ELF-1 (cell line): ENCODE data around the gene UBAP1.
"Not testable (repeated sequence)": the region's sequence is repeated elsewhere in the genome, so short reads cannot be mapped to it uniquely, and the experiment has no call there.

Source experiments
- DNase-seq: peaks from one replicate; pipeline ENCODE4 v3.0.0-alpha.2; 2016; ENCODE audit warnings: low read depth, low spot score

The UBAP1 gene

DNA sequence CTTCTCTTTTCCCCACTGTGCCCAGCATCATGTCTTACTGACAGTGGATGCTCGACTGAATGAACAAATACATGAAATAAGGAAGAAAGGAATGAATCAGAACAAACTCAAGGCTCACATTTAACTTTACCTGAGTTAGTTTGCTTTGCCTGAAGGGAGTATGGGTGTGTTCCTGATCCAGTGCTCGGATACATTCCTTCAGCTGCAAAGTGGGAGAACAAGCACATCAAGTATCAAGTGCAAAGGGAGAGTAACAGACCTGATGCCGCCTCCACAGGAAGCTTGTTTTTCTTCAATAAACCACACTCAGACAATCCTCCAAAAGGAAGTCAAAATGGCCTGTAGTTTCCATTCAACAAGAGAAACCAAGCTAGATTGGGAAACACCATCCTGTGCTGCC, 84.1 kb downstream of the UBAP1 start:
- no peak for DNase-seq

GRCh38 chr9:34267660-34268059, 88.8 kb downstream of the UBAP1 start:
- DNase-seq: no peak

- no peak for DNase-seq
Measured at GRCh38 chr9:34271265-34272006, 92.6 kb downstream of the UBAP1 start.

- no peak for DNase-seq
Measured at GRCh38 chr9:34272101-34272541, 93.3 kb downstream of the UBAP1 start.

DNA sequence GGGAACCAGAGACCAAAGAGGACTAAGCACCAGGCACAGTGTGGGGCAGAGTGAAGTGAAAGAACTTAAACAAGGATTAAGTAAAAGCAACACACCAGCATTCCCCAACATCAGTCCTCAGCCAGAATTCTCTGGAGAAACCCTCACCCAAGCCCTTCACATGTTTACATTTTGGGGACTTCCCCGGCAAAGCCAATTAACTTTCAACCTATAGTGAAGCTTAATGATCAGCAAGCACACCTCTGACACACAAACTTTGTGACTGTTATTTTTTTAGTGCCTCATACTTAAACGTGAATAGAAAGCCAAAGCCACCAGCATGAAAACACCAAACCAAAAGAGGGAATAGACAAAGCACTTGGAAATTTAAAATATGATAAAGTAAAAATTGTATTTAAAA, 94.7 kb downstream of the UBAP1 start:
- DNase-seq: not testable (repeated sequence)

DNA sequence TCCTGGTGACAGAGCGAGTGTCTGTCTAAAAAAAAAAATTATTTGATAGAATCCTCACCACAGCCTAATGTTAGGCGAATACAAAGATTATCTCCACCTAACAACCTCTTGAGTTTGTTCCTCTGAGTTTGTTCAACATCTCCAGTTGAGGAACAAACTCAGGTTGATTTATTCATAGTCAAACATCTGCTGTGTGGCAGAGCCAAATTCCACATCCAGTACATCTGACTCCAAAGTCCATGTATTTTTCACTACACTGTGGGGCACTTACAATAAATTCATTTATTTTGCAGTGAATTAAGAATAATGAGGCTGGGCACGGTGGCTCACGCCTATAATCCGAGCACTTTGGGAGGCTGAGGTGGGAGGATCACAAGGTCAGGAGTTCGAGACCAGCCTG, 97.0 kb downstream of the UBAP1 start:
- DNase-seq: no peak

- DNase-seq: no peak
Measured at GRCh38 chr9:34276772-34277171, 97.9 kb downstream of the UBAP1 start.

DNA sequence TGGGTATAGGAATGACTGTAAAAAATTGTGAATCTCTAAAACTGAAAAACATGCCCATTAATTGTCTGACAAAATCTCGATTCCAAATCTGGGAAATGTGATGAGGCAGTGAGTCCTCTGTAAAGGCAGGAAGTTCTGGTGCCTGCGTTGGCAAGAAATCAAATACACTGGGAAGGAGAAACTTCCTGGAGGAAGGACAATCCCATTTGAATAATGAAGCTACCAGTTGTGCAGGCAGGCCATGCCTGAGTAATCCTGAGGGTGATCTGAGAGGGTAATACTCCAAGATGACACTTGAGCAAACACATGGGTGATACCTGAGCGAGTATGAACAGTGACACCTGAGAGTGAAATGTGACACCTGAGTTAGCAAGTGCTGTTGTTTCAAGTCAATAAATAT, 100.6 kb downstream of the UBAP1 start:
- DNase-seq: no peak

DNA sequence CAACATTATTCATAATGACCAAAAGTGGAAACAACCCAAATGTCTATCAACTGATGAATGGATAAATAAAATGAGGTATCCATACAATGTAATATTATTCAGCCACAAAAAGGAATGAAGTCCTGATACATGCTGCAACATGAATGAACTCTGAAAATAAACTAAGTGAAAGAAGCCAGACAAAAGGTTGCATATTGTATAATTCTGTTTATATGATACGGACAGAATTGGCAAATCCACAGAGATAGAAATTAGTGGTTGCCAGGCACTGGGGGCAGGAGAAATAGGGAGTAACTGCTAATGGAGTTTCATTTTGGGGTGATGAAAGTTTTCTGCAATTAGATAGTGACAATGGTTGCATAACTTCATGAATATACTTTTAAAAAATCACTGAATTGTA, 103.3 kb downstream of the UBAP1 start:
- DNase-seq: no peak

GRCh38 chr9:34289159-34289558, 110.3 kb downstream of the UBAP1 start:
- no peak for DNase-seq

DNA sequence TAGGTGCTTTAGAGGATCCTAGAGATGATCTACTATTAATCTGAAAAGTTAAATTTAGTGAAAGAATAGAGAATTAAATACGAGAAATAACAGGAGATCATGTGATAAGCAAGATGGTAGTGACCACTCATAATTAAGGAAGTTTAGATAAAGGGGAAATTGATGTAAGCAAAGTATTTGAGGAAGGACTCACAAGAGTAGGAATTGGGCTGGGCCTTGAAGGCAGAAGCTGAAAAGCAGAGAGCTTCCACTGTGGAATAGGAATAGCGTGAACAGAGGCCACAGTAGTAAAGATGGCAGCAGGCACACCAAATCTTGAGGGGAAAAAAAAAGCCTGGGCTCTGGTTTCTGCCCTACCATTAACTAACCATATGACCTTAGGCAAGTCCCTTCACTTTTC, 112.2 kb downstream of the UBAP1 start:
- no peak for DNase-seq

- DNase-seq: no peak
Measured at GRCh38 chr9:34291423-34291822, 112.6 kb downstream of the UBAP1 start.

GRCh38 chr9:34292552-34292951, 113.7 kb downstream of the UBAP1 start:
- no peak for DNase-seq

GRCh38 chr9:34301064-34301463, 122.2 kb downstream of the UBAP1 start:
- not testable (repeated sequence) for DNase-seq
